ENCODE results near the gene STT3B.
A peak's percentile ranks its signal among the peaks of the same experiment; 100 is the strongest.

STT3B gene

GRCh38 chr3:31531992-31532586 lies 636 bp upstream of the STT3B start (continued):
- TF ChIP-seq ZNF132 (tag by site-specific recombination; IDR thresholded peaks at IDR 0.05; ENCODE audit: borderline replicate concordance) (no peak), MZF1 (tag by site-specific recombination; IDR thresholded peaks at IDR 0.05; ENCODE audit: borderline replicate concordance) (no peak), ZNF302 (tag by site-specific recombination; IDR thresholded peaks at IDR 0.05; ENCODE audit: low read depth) (no peak), ZNF596 (tag by site-specific recombination; IDR thresholded peaks at IDR 0.05) (no peak), ZSCAN16 (tag by site-specific recombination; IDR thresholded peaks at IDR 0.05) (0 out of 2 replicates have a peak, but pooled peaks have one; percentile 15), SP3 (tag by site-specific recombination; IDR thresholded peaks at IDR 0.05) (peak; percentile 86; the same call in 1 of the 2 replicates), ZNF37A (tag by site-specific recombination; IDR thresholded peaks at IDR 0.05) (no peak), ZNF521 (tag by site-specific recombination; IDR thresholded peaks at IDR 0.05) (no peak), SP2 (tag by site-specific recombination; IDR thresholded peaks at IDR 0.05) (peak; percentile 82), ZNF248 (tag by site-specific recombination; IDR thresholded peaks at IDR 0.05) (no peak), ZNF776 (tag by site-specific recombination; IDR thresholded peaks at IDR 0.05; ENCODE audit: borderline replicate concordance) (no peak), ZFP69B (tag by site-specific recombination; IDR thresholded peaks at IDR 0.05) (no peak), KLF16 (tag by site-specific recombination; IDR thresholded peaks at IDR 0.05) (0 out of 2 replicates have a peak, but pooled peaks have one; percentile 19), ZNF202 (tag by site-specific recombination; IDR thresholded peaks at IDR 0.05; ENCODE audit: borderline replicate concordance) (no peak), ZNF121 (tag by site-specific recombination; IDR thresholded peaks at IDR 0.05) (no peak), ZBTB7A (tag by site-specific recombination; IDR thresholded peaks at IDR 0.05; ENCODE audit: low read depth) (no peak), ZNF416 (tag by site-specific recombination; IDR thresholded peaks at IDR 0.05) (no peak), BCL6B (tag by site-specific recombination; IDR thresholded peaks at IDR 0.05) (no peak), ZNF624 (tag by site-specific recombination; IDR thresholded peaks at IDR 0.05) (no peak), REST (tag by site-specific recombination; IDR thresholded peaks at IDR 0.05) (peak; percentile 46; the same call in 1 of the 2 replicates), HOXC10 (CRISPR knock-in tag; IDR thresholded peaks at IDR 0.05) (no peak), ZNF571 (tag by site-specific recombination; IDR thresholded peaks at IDR 0.05) (no peak), KLF1 (tag by site-specific recombination; IDR thresholded peaks at IDR 0.05) (no peak), ZNF148 (tag by site-specific recombination; IDR thresholded peaks at IDR 0.05; ENCODE audit: borderline replicate concordance) (no peak), ZNF677 (tag by site-specific recombination; IDR thresholded peaks at IDR 0.05) (no peak)
- TF ChIP-seq, protein P1, sequence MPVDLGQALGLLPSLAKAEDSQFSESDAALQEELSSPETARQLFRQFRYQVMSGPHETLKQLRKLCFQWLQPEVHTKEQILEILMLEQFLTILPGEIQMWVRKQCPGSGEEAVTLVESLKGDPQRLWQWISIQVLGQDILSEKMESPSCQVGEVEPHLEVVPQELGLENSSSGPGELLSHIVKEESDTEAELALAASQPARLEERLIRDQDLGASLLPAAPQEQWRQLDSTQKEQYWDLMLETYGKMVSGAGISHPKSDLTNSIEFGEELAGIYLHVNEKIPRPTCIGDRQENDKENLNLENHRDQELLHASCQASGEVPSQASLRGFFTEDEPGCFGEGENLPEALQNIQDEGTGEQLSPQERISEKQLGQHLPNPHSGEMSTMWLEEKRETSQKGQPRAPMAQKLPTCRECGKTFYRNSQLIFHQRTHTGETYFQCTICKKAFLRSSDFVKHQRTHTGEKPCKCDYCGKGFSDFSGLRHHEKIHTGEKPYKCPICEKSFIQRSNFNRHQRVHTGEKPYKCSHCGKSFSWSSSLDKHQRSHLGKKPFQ (tag by site-specific recombination; IDR thresholded peaks at IDR 0.05) = no peak
- TF ChIP-seq, protein P2, sequence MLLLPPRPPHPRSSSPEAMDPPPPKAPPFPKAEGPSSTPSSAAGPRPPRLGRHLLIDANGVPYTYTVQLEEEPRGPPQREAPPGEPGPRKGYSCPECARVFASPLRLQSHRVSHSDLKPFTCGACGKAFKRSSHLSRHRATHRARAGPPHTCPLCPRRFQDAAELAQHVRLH (tag by site-specific recombination; IDR thresholded peaks at IDR 0.05) = no peak
- TF ChIP-seq, protein P3, sequence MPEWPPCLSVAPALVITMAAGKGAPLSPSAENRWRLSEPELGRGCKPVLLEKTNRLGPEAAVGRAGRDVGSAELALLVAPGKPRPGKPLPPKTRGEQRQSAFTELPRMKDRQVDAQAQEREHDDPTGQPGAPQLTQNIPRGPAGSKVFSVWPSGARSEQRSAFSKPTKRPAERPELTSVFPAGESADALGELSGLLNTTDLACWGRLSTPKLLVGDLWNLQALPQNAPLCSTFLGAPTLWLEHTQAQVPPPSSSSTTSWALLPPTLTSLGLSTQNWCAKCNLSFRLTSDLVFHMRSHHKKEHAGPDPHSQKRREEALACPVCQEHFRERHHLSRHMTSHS (tag by site-specific recombination; IDR thresholded peaks at IDR 0.05) = no peak
- TF ChIP-seq, protein P4, sequence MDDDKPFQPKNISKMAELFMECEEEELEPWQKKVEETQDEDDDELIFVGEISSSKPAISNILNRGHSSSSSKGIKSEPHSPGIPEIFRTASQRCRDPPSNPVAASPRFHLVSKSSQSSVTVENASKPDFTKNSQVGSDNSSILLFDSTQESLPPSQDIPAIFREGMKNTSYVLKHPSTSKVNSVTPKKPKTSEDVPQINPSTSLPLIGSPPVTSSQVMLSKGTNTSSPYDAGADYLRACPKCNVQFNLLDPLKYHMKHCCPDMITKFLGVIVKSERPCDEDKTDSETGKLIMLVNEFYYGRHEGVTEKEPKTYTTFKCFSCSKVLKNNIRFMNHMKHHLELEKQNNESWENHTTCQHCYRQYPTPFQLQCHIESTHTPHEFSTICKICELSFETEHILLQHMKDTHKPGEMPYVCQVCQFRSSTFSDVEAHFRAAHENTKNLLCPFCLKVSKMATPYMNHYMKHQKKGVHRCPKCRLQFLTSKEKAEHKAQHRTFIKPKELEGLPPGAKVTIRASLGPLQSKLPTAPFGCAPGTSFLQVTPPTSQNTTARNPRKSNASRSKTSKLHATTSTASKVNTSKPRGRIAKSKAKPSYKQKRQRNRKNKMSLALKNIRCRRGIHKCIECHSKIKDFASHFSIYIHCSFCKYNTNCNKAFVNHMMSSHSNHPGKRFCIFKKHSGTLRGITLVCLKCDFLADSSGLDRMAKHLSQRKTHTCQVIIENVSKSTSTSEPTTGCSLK (tag by site-specific recombination; IDR thresholded peaks at IDR 0.05) = no peak

Data from HEK293 (cell line).